Stimulated activated CD4-positive, alpha-beta T cell treated with anti-CD3 and anti-CD28 coated beads, Interleukin-2, amount 100 ng/mL, for 48 hours (primary cell): Measurements from ENCODE around the gene C17orf75.

Source experiments
- DNase-seq, 2 donors: peaks; one replicate each; pipeline ENCODE4 v3.0.0-alpha.2; 2020

C17orf75 gene

GRCh38 chr17:32302860-32303649 is 38.9 kb downstream of the C17orf75 start:
- DNase-seq = no peak

GRCh38 chr17:32302037-32302436 is 39.9 kb downstream of the C17orf75 start:
- DNase-seq = no peak

- no peak for DNase-seq
Observed at GRCh38 chr17:32299580-32300164, 42.3 kb downstream of the C17orf75 start.

- no peak for DNase-seq
Observed at GRCh38 chr17:32298721-32299579, 43.0 kb downstream of the C17orf75 start.

- no peak for DNase-seq
Observed at GRCh38 chr17:32298298-32298697, 43.7 kb downstream of the C17orf75 start.

- no peak for DNase-seq
Observed at GRCh38 chr17:32297860-32298259, 44.1 kb downstream of the C17orf75 start.

- DNase-seq = no peak
Observed at GRCh38 chr17:32297424-32297823, 44.5 kb downstream of the C17orf75 start.

- DNase-seq = no peak
Observed at GRCh38 chr17:32292094-32292493, 49.9 kb downstream of the C17orf75 start.

GRCh38 chr17:32289471-32290070 is 52.4 kb downstream of the C17orf75 start:
- DNase-seq = no peak

- DNase-seq = no peak
Observed at GRCh38 chr17:32288615-32289014, 53.4 kb downstream of the C17orf75 start.

- DNase-seq = no peak
Observed at GRCh38 chr17:32287804-32288511, 54.0 kb downstream of the C17orf75 start.

- DNase-seq = no peak
Observed at GRCh38 chr17:32286518-32286900, 55.5 kb downstream of the C17orf75 start.

GRCh38 chr17:32285746-32286517 is 56.0 kb downstream of the C17orf75 start:
- DNase-seq = no peak

GRCh38 chr17:32285306-32285705 is 56.7 kb downstream of the C17orf75 start:
- no peak for DNase-seq

GRCh38 chr17:32283745-32284201 is 58.2 kb downstream of the C17orf75 start:
- DNase-seq = no peak

GRCh38 chr17:32281011-32281451 is 60.9 kb downstream of the C17orf75 start:
- DNase-seq = no peak

- no peak for DNase-seq
Observed at GRCh38 chr17:32279891-32280716, 61.9 kb downstream of the C17orf75 start.

GRCh38 chr17:32278815-32279214 is 63.2 kb downstream of the C17orf75 start:
- no peak for DNase-seq
